ENCODE data around the gene RABAC1.

GRCh38 chr19:41933693-41934426 lies 25.3 kb downstream of the RABAC1 start:
- TF ChIP-seq GATA2 (IDR thresholded peaks at IDR 0.05; ENCODE audit: low read depth, low read length), result no peak
- no peak for TF ChIP-seq GATA3 (IDR thresholded peaks at IDR 0.05; ENCODE audit: low read depth, low read length)

Measured in SH-SY5Y (cell line).